Activated CD4-positive, alpha-beta memory T cell treated with anti-CD3 and anti-CD28 coated beads for 36 hours (primary cell): ENCODE results near the gene CSNK1D. TPM values are rescaled to one million over a fixed set of nuclear protein-coding genes. Genes with fewer than 3 reads are reported as not detected.

Experiments
- CTCF ChIA-PET: fragments of 350-600 bp; sonication (Branson Sonifier 250); formaldehyde crosslinking; loops from one replicate; lab custom pipeline; 2021; ENCODE audit warnings: antibody characterized with exemption, inconsistent platforms; lab: Charles Lee
- POLR2A ChIA-PET: fragments of 350-600 bp; sonication (Branson Sonifier 250); formaldehyde crosslinking; loops from one replicate; lab custom pipeline; 2021; ENCODE audit warnings: antibody characterized with exemption; lab: Charles Lee
- DNase-seq: peaks from one replicate; pipeline ENCODE4 v3.0.0-alpha.2; 2020
- H3K27ac Mint-ChIP-seq: one replicate; pipeline ENCODE4 v1.8.0; 2021; ENCODE audit warnings: mixed read lengths
- H3K27me3 Mint-ChIP-seq: one replicate; pipeline ENCODE4 v1.8.0; 2021; ENCODE audit warnings: mixed read lengths
- H3K36me3 Mint-ChIP-seq: one replicate; pipeline ENCODE4 v1.8.0; 2021; ENCODE audit warnings: mixed read lengths
- H3K4me1 Mint-ChIP-seq: one replicate; pipeline ENCODE4 v1.8.0; 2021; ENCODE audit warnings: low read depth, mixed read lengths
- H3K4me3 Mint-ChIP-seq: one replicate; pipeline ENCODE4 v1.8.0; 2021; ENCODE audit warnings: mild to moderate bottlenecking, mixed read lengths
- H3K9me3 Mint-ChIP-seq: one replicate; pipeline ENCODE4 v1.8.0; 2021; ENCODE audit warnings: mixed read lengths
- intact Hi-C: fragments of 100-400 bp; cut with micrococcal nuclease; formaldehyde crosslinking; loops from one replicate; pipeline ENCODE4 v1.15.1; 2023
- total RNA-seq, 2 experiments: library from RNA; stranded (reverse); gene quantifications; one replicate each; pipeline ENCODE4 v1.2.3, GENCODE V29; 2021

CSNK1D gene
- total RNA-seq, 2 experiments from 2014 or later, result 110 to 111 TPM

GRCh38 chr17:82309656-82310570 lies 36.4 kb upstream of the CSNK1D start:
- no peak overlapping the region for H3K4me3 Mint-ChIP-seq
- H3K9me3 Mint-ChIP-seq, result no peaks in the 10 kb centered on the region
- no peak for DNase-seq
- CTCF ChIA-PET, result interaction anchor here (0.9 to 2.8 kb wide), 5 partner anchors 9 to 11 kb away, joined by 3 to 10 read pairs (median 5); no protein-coding TSS in a partner anchor
- H3K27me3 Mint-ChIP-seq, result no peaks in the 10 kb centered on the region
- intact Hi-C loops, result no loop called here
- peaks cover 40% of the 10 kb centered on the region for H3K4me1 Mint-ChIP-seq
- H3K36me3 Mint-ChIP-seq, result peaks cover 17% of the 10 kb centered on the region
- H3K27ac Mint-ChIP-seq, result no peak overlapping the region
- POLR2A ChIA-PET, result interaction anchor here (0.7 to 2.1 kb wide), 3 partner anchors 11 to 13 kb away, joined by 3 to 7 read pairs (median 4); no protein-coding TSS in a partner anchor

- peak overlapping the region; percentile 5 for H3K4me3 Mint-ChIP-seq
- POLR2A ChIA-PET, result interaction anchor here (2.1 to 12.2 kb wide), 3 partner anchors 8 to 16 kb away, joined by 7 to 103 read pairs (median 67); partner anchors contain the start of gene CD7
- CTCF ChIA-PET, result interaction anchor here (1.2 to 2.3 kb wide), 2 partner anchors 8 to 15 kb away, joined by 6 to 12 read pairs; no protein-coding TSS in a partner anchor
- peaks cover 6% of the 10 kb centered on the region for H3K36me3 Mint-ChIP-seq
- no peaks in the 10 kb centered on the region for H3K9me3 Mint-ChIP-seq
- peak; percentile 12 for DNase-seq
- H3K27me3 Mint-ChIP-seq, result no peaks in the 10 kb centered on the region
- intact Hi-C loops, result loop anchor here (1.0 kb wide), 3 partner anchors 9 to 15 kb away; no protein-coding TSS in a partner anchor
- H3K4me1 Mint-ChIP-seq, result peaks cover 62% of the 10 kb centered on the region
- peak overlapping the region; percentile 93 for H3K27ac Mint-ChIP-seq
Measured at GRCh38 chr17:82305727-82306300, 32.3 kb upstream of the CSNK1D start.

- POLR2A ChIA-PET, result interaction anchor here (2.1 to 12.2 kb wide), 3 partner anchors 7 to 16 kb away, joined by 7 to 103 read pairs (median 67); partner anchors contain the start of gene CD7
- peaks cover 69% of the 10 kb centered on the region for H3K4me1 Mint-ChIP-seq
- no peak for DNase-seq
- H3K4me3 Mint-ChIP-seq, result peak overlapping the region; percentile 26
- H3K27ac Mint-ChIP-seq, result peak overlapping the region; percentile 93
- H3K36me3 Mint-ChIP-seq, result peaks cover 6% of the 10 kb centered on the region
- H3K9me3 Mint-ChIP-seq, result no peaks in the 10 kb centered on the region
- intact Hi-C loops, result no loop called here
- no peaks in the 10 kb centered on the region for H3K27me3 Mint-ChIP-seq
- CTCF ChIA-PET, result interaction anchor here (1.2 to 2.3 kb wide), 2 partner anchors 7 to 16 kb away, joined by 6 to 12 read pairs; no protein-coding TSS in a partner anchor
Measured at GRCh38 chr17:82304826-82305726, 31.6 kb upstream of the CSNK1D start.

- peak overlapping the region; percentile 93 for H3K4me3 Mint-ChIP-seq
- H3K27ac Mint-ChIP-seq, result peak overlapping the region; percentile 100
- H3K36me3 Mint-ChIP-seq, result peaks cover 8% of the 10 kb centered on the region
- CTCF ChIA-PET, result interaction anchor here (2.2 to 8.5 kb wide), 3 partner anchors 19 to 62 kb away, joined by 5 to 113 read pairs (median 27); no protein-coding TSS in a partner anchor
- peaks cover 77% of the 10 kb centered on the region for H3K4me1 Mint-ChIP-seq
- H3K9me3 Mint-ChIP-seq, result no peaks in the 10 kb centered on the region
- POLR2A ChIA-PET, result interaction anchor here (1.0 to 12.2 kb wide), 6 partner anchors 6 to 145 kb away, joined by 3 to 103 read pairs (median 22); partner anchors contain the start of gene CD7
- no peaks in the 10 kb centered on the region for H3K27me3 Mint-ChIP-seq
- peak; percentile 11 for DNase-seq
- intact Hi-C loops, result no loop called here
Measured at GRCh38 chr17:82303944-82304808, 30.7 kb upstream of the CSNK1D start.

- H3K4me3 Mint-ChIP-seq, result peak overlapping the region; percentile 93
- POLR2A ChIA-PET, result interaction anchor here (0.9 to 12.2 kb wide), 8 partner anchors 8 to 146 kb away, joined by 3 to 103 read pairs (median 4); partner anchors contain the start of genes CD7 and CSNK1D
- intact Hi-C loops, result no loop called here
- peaks cover 12% of the 10 kb centered on the region for H3K36me3 Mint-ChIP-seq
- no peaks in the 10 kb centered on the region for H3K27me3 Mint-ChIP-seq
- CTCF ChIA-PET, result interaction anchor here (1.1 to 8.5 kb wide), 8 partner anchors 10 to 74 kb away, joined by 3 to 113 read pairs (median 4); partner anchors contain the start of genes CD7 and SLC16A3
- peaks cover 79% of the 10 kb centered on the region for H3K4me1 Mint-ChIP-seq
- no peaks in the 10 kb centered on the region for H3K9me3 Mint-ChIP-seq
- DNase-seq, result peak; percentile 55
- peak overlapping the region; percentile 100 for H3K27ac Mint-ChIP-seq
Measured at GRCh38 chr17:82302991-82303943, 29.8 kb upstream of the CSNK1D start.

GRCh38 chr17:82302568-82302963 lies 29.1 kb upstream of the CSNK1D start:
- no peaks in the 10 kb centered on the region for H3K27me3 Mint-ChIP-seq
- H3K36me3 Mint-ChIP-seq, result peaks cover 10% of the 10 kb centered on the region
- peak overlapping the region; percentile 93 for H3K4me3 Mint-ChIP-seq
- ChIA-PET POLR2A (interaction anchor here (0.9 to 12.2 kb wide), 8 partner anchors 9 to 147 kb away, joined by 3 to 103 read pairs (median 4); partner anchors contain the start of genes CD7 and CSNK1D), CTCF (interaction anchor here (1.1 to 8.5 kb wide), 9 partner anchors 11 to 74 kb away, joined by 3 to 113 read pairs (median 5); partner anchors contain the start of genes CD7 and SLC16A3)
- H3K27ac Mint-ChIP-seq, result peak overlapping the region; percentile 100
- H3K9me3 Mint-ChIP-seq, result no peaks in the 10 kb centered on the region
- H3K4me1 Mint-ChIP-seq, result peaks cover 78% of the 10 kb centered on the region
- intact Hi-C loops, result no loop called here
- DNase-seq, result no peak

- CTCF ChIA-PET, result interaction anchor here (0.8 to 8.5 kb wide), 12 partner anchors 9 to 99 kb away, joined by 3 to 113 read pairs (median 4); partner anchors contain the start of genes CD7 and SLC16A3
- intact Hi-C loops, result no loop called here
- H3K27me3 Mint-ChIP-seq, result no peaks in the 10 kb centered on the region
- peak; percentile 86 for DNase-seq
- peak overlapping the region; percentile 100 for H3K27ac Mint-ChIP-seq
- H3K4me1 Mint-ChIP-seq, result peaks cover 82% of the 10 kb centered on the region
- peaks cover 13% of the 10 kb centered on the region for H3K36me3 Mint-ChIP-seq
- H3K9me3 Mint-ChIP-seq, result no peaks in the 10 kb centered on the region
- POLR2A ChIA-PET, result interaction anchor here (0.9 to 12.2 kb wide), 7 partner anchors 9 to 88 kb away, joined by 3 to 103 read pairs (median 5); partner anchors contain the start of genes CD7 and CSNK1D
- peak overlapping the region; percentile 93 for H3K4me3 Mint-ChIP-seq
Measured at GRCh38 chr17:82301916-82302567, 28.5 kb upstream of the CSNK1D start.

- Mint-ChIP-seq H3K27me3 (no peaks in the 10 kb centered on the region), H3K4me3 (peak overlapping the region; percentile 93), H3K4me1 (peaks cover 82% of the 10 kb centered on the region), H3K27ac (peak overlapping the region; percentile 100), H3K36me3 (peaks cover 11% of the 10 kb centered on the region), H3K9me3 (no peaks in the 10 kb centered on the region)
- ChIA-PET CTCF (interaction anchor here (0.6 to 8.5 kb wide), 17 partner anchors 10 to 247 kb away, joined by 3 to 113 read pairs (median 4); partner anchors contain the start of genes CD7 and SECTM1), POLR2A (interaction anchor here (0.6 to 12.2 kb wide), 8 partner anchors 9 to 148 kb away, joined by 3 to 103 read pairs (median 4); partner anchors contain the start of genes CD7 and SECTM1)
- DNase-seq, result no peak
- intact Hi-C loops, result no loop called here
Measured at GRCh38 chr17:82301300-82301915, 27.9 kb upstream of the CSNK1D start.
